Uterus (tissue), 2 donors: ENCODE data around the gene PGM1.

Experiments used
- POLR2A ChIP-seq, 2 donors: fragments of 450-650 bp; IDR thresholded peaks; one replicate each; pipeline ENCODE4 v1.6.1; 2016; ENCODE audit warnings: antibody characterized with exemption in 2 of 2, mild to moderate bottlenecking in 1 of 2, moderate library complexity in 1 of 2
- TF ChIP-seq, protein P1 (sequence below), 4 experiments: fragments of 200-600 bp in 2 of 4; fragments of 450-650 bp in 2 of 4; sonication (generic) in 2 of 4; IDR thresholded peaks; one replicate each; pipeline ENCODE4 v1.5.1; 2016 to 2019; ENCODE audit warnings: antibody characterized with exemption in 4 of 4, mild to moderate bottlenecking in 2 of 4, moderate library complexity in 1 of 4

DNA sequence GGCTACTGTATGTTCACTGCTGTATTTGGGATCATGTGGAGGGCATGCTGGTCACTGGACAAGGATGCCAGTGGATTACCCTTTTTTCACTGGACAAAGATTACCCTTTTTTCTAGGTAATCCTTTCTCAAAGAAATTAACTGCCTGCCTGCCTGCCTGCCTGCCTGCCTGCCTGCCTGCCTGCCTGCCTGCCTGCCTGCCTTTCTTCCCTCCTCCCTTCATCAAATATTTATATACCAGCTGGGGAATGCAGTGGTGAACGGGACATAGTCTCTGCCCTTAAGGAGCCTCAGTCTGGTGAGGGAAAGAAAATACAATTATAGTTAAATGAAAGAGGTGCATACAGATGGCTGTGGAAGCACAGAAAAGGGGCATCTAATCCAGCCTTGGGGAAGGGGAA, 85.0 kb downstream of the PGM1 start:
- no peak for TF ChIP-seq POLR2A (IDR thresholded peaks at IDR 0.05)
- TF ChIP-seq, protein P1, sequence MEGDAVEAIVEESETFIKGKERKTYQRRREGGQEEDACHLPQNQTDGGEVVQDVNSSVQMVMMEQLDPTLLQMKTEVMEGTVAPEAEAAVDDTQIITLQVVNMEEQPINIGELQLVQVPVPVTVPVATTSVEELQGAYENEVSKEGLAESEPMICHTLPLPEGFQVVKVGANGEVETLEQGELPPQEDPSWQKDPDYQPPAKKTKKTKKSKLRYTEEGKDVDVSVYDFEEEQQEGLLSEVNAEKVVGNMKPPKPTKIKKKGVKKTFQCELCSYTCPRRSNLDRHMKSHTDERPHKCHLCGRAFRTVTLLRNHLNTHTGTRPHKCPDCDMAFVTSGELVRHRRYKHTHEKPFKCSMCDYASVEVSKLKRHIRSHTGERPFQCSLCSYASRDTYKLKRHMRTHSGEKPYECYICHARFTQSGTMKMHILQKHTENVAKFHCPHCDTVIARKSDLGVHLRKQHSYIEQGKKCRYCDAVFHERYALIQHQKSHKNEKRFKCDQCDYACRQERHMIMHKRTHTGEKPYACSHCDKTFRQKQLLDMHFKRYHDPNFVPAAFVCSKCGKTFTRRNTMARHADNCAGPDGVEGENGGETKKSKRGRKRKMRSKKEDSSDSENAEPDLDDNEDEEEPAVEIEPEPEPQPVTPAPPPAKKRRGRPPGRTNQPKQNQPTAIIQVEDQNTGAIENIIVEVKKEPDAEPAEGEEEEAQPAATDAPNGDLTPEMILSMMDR (IDR thresholded peaks at IDR 0.05), result no peak
